Measurements from ENCODE around the gene FNIP1.
"Not testable (repeated sequence)": the region's sequence is repeated elsewhere in the genome, so short reads cannot be mapped to it uniquely, and the experiment has no call there.

Gene FNIP1

GRCh38 chr5:131796793-131797693, at the start of gene FNIP1:
Gene FNIP1 (minus strand): TSS chr5:131797017. CDS start chr5:131796921, 96 bp downstream.
- peak; percentile 87 to 93 for DNase-seq

- DNase-seq, result no peak
Observed at GRCh38 chr5:131846536-131846935, 49.7 kb upstream of the FNIP1 start.

GRCh38 chr5:131845828-131846227, 49.0 kb upstream of the FNIP1 start:
- DNase-seq, result no peak

GRCh38 chr5:131842971-131843370, 46.2 kb upstream of the FNIP1 start:
- DNase-seq, result not testable (repeated sequence)

GRCh38 chr5:131832702-131833101, 35.9 kb upstream of the FNIP1 start:
- not testable (repeated sequence) for DNase-seq

- DNase-seq, result no peak
Observed at GRCh38 chr5:131825404-131826013, 28.7 kb upstream of the FNIP1 start.

- DNase-seq, result no peak
Observed at GRCh38 chr5:131824631-131825030, 27.8 kb upstream of the FNIP1 start.

- DNase-seq, result no peak
Observed at GRCh38 chr5:131821221-131821620, 24.4 kb upstream of the FNIP1 start.

GRCh38 chr5:131818001-131818724, 21.3 kb upstream of the FNIP1 start:
- no peak for DNase-seq

- no peak for DNase-seq
Observed at GRCh38 chr5:131814990-131815389, 18.2 kb upstream of the FNIP1 start.

- no peak for DNase-seq
Observed at GRCh38 chr5:131812371-131813160, 15.7 kb upstream of the FNIP1 start.

GRCh38 chr5:131810510-131811249, 13.9 kb upstream of the FNIP1 start:
- DNase-seq, result peak; percentile 28 to 32

- peak; percentile 31 to 37 for DNase-seq
Observed at GRCh38 chr5:131795879-131796792, 681 bp downstream of the FNIP1 start.

GRCh38 chr5:131795228-131795627, 1.6 kb downstream of the FNIP1 start:
- peak; percentile 13 to 26 for DNase-seq

- peak; percentile 22 to 55 for DNase-seq
Observed at GRCh38 chr5:131794586-131794985, 2.2 kb downstream of the FNIP1 start.

GRCh38 chr5:131792896-131793295, 3.9 kb downstream of the FNIP1 start:
- DNase-seq, result peak; percentile 2 to 13

- no peak for DNase-seq
Observed at GRCh38 chr5:131791866-131792265, 5.0 kb downstream of the FNIP1 start.

- DNase-seq, result no peak
Observed at GRCh38 chr5:131790550-131790949, 6.3 kb downstream of the FNIP1 start.

GRCh38 chr5:131789765-131790164, 7.1 kb downstream of the FNIP1 start:
- DNase-seq, result no peak

GRCh38 chr5:131787736-131788135, 9.1 kb downstream of the FNIP1 start:
- DNase-seq, result no peak

Data from AML-193 (cell line).